ENCODE results near the gene TPO. TPM values are rescaled to one million over a fixed set of nuclear protein-coding genes. Genes with fewer than 3 reads are reported as not detected.

Gene TPO
- total RNA-seq, 1 experiment from 2014 or later, result not detected

DNA sequence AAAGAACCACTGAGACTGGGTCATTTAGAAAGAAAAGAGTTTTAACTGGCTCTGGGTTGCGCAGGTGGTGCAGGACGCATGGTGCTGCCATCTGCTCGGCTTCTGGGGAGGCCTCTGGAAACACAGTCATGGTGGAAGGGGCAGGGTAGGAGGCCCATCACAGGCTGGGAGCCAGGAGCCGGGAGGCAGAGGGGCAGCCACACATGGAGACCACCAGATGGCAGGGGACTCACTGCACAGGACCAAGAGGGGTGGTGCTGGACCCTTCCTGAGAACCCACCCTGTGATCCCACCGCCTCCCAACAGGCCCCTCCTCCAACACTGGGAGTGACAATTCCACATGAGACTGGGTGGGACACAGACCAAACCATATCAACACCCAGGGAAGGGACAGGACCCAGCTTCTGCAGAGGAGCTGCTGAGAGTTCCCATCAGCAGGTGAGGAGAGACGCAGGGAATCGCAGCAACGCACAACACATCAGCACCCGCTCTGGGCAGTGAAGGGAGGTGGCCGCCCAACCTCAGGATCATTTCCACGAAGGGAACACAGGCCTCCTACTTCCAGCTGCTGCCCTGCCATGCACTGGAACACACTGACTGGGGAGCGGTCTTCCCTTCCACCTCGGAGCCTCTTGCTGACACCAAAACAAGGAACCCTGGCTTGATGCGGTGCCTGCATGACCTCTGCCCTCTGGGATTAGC, 130.7 kb downstream of the TPO start:
- H3F3A ChIP-seq (ENCODE audit: insufficient read depth, low read depth), result no peaks in the 10 kb centered on the region
- H2AFZ ChIP-seq, result no peak overlapping the region
- H3K9me3 ChIP-seq (ENCODE audit: insufficient read depth, low read depth), result no peaks in the 10 kb centered on the region
- H3K36me3 ChIP-seq (ENCODE audit: low read depth), result no peaks in the 10 kb centered on the region
- no peaks in the 10 kb centered on the region for H3K9me2 ChIP-seq (ENCODE audit: insufficient read depth)
- no peaks in the 10 kb centered on the region for H4K20me1 ChIP-seq (ENCODE audit: insufficient read depth)
- ChIA-PET CTCF (no interaction called here), POLR2A (ENCODE audit: unreplicated experiment) (no interaction called here)
- H3K79me2 ChIP-seq (ENCODE audit: low read depth), result no peaks in the 10 kb centered on the region
- no peak overlapping the region for H3K27ac ChIP-seq
- no peak overlapping the region for H3K4me2 ChIP-seq
- TF ChIP-seq CTCF (conservative IDR thresholded peaks at IDR 0.05), result no peak
- no TSS peak for BruUV-seq (replicated peaks)
- intact Hi-C loops (cut with micrococcal nuclease; ENCODE audit: unreplicated experiment), result loop anchor here (10.0 kb wide), 3 partner anchors 829 to 1009 kb away; partner anchors contain the start of gene TMEM18
- H3K4me1 ChIP-seq (replicated peaks; ENCODE audit: insufficient read depth), result no peaks in the 10 kb centered on the region
- no peak overlapping the region for H3K4me3 ChIP-seq
- peaks cover 35% of the 10 kb centered on the region for H3K27me3 ChIP-seq (ENCODE audit: insufficient read depth, low read depth)
- no peak for DNase-seq

- ChIA-PET CTCF (no interaction called here), POLR2A (ENCODE audit: unreplicated experiment) (no interaction called here)
- Histone ChIP-seq H3K9me2 (ENCODE audit: insufficient read depth) (no peaks in the 10 kb centered on the region), H3K4me2 (no peak overlapping the region), H3K79me2 (ENCODE audit: low read depth) (no peaks in the 10 kb centered on the region), H3K4me3 (no peak overlapping the region), H3K36me3 (ENCODE audit: low read depth) (no peaks in the 10 kb centered on the region), H3K27ac (no peak overlapping the region), H2AFZ (no peak overlapping the region), H3K27me3 (ENCODE audit: insufficient read depth, low read depth) (peaks cover 32% of the 10 kb centered on the region), H3F3A (ENCODE audit: insufficient read depth, low read depth) (no peaks in the 10 kb centered on the region), H3K4me1 (replicated peaks; ENCODE audit: insufficient read depth) (no peaks in the 10 kb centered on the region), H4K20me1 (ENCODE audit: insufficient read depth) (no peaks in the 10 kb centered on the region), H3K9me3 (ENCODE audit: insufficient read depth, low read depth) (no peaks in the 10 kb centered on the region)
- no peak for DNase-seq
- TF ChIP-seq EZH2 (IDR thresholded peaks at IDR 0.05; ENCODE audit: low read depth), result no peak
- no peak for TF ChIP-seq CTCF (conservative IDR thresholded peaks at IDR 0.05)
- intact Hi-C loops (cut with micrococcal nuclease; ENCODE audit: unreplicated experiment), result loop anchor here (10.0 kb wide), 3 partner anchors 830 to 1010 kb away; partner anchors contain the start of gene TMEM18
- BruUV-seq (replicated peaks), result no TSS peak
Observed at GRCh38 chr2:1544478-1545069, 131.3 kb downstream of the TPO start.

DNA sequence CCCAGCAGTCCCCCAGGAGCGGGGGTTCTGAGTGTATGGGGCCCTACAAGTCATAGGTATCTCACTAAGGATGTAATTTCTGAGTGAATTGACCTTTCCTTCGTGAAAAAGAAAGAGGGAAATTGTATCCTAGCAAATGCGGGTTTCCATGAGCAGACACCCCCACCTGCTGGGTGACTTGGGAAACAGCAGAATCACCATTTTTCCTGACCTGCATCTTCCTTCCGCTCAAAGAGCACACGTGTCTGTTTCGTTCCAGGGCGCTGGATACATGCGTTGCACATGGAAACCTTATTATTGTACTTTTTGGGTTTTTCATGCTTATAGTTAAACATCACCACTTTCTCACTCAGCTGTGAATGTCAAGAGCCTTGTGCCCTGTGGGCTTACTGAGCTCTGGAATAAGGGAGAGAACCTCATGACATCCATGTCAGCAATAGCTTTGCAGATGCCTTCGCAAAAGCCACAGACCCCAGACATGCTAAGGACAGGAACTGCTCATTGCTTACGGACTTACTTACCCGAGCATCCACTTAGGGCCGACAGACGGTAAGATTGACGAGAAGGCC, 132.8 kb downstream of the TPO start:
- H3K79me2 ChIP-seq (ENCODE audit: low read depth), result no peaks in the 10 kb centered on the region
- no peak overlapping the region for H3K27ac ChIP-seq
- H4K20me1 ChIP-seq (ENCODE audit: insufficient read depth), result no peaks in the 10 kb centered on the region
- no peak overlapping the region for H2AFZ ChIP-seq
- H3K4me1 ChIP-seq (replicated peaks; ENCODE audit: insufficient read depth), result no peaks in the 10 kb centered on the region
- no peaks in the 10 kb centered on the region for H3F3A ChIP-seq (ENCODE audit: insufficient read depth, low read depth)
- BruUV-seq (replicated peaks), result no TSS peak
- DNase-seq, result peak in 1 of 2 experiments; percentile 37
- H3K36me3 ChIP-seq (ENCODE audit: low read depth), result no peaks in the 10 kb centered on the region
- TF ChIP-seq EZH2 (IDR thresholded peaks at IDR 0.05; ENCODE audit: low read depth), result no peak
- peak; percentile 82 for TF ChIP-seq CTCF (conservative IDR thresholded peaks at IDR 0.05)
- no peak overlapping the region for H3K4me3 ChIP-seq
- no peaks in the 10 kb centered on the region for H3K9me2 ChIP-seq (ENCODE audit: insufficient read depth)
- ChIA-PET CTCF (interaction anchor here (0.7 kb wide), 1 partner anchor 406 kb away, joined by 4 read pairs; no protein-coding TSS in a partner anchor), POLR2A (ENCODE audit: unreplicated experiment) (no interaction called here)
- intact Hi-C loops (cut with micrococcal nuclease; ENCODE audit: unreplicated experiment), result loop anchor here (10.0 kb wide), 3 partner anchors 831 to 1011 kb away; partner anchors contain the start of gene TMEM18
- H3K9me3 ChIP-seq (ENCODE audit: insufficient read depth, low read depth), result no peaks in the 10 kb centered on the region
- H3K27me3 ChIP-seq (ENCODE audit: insufficient read depth, low read depth), result peaks cover 21% of the 10 kb centered on the region; the same call in 1 of the 2 replicates
- H3K4me2 ChIP-seq, result no peak overlapping the region
